HEK293 (cell line): ENCODE results near the gene TARDBP.

Source experiments
- KLF9 ChIP-seq: fragments of 450-650 bp; formaldehyde crosslinking; IDR thresholded peaks from 2 replicates; pipeline ENCODE4 v1.5.1; 2016; ENCODE audit warnings: missing biosample characterization, missing genetic modification characterization, low read depth
- ZNF302 ChIP-seq: fragments of 450-650 bp; formaldehyde crosslinking; IDR thresholded peaks from 2 replicates; pipeline ENCODE4 v1.5.1; 2016; ENCODE audit warnings: missing biosample characterization, missing genetic modification characterization, low read depth
- ZNF510 ChIP-seq: fragments of 450-650 bp; formaldehyde crosslinking; IDR thresholded peaks from 2 replicates; pipeline ENCODE4 v1.5.1; 2018; ENCODE audit warnings: mild to moderate bottlenecking, missing genetic modification characterization, missing biosample characterization; ENCODE audit not compliant: insufficient replicate concordance
- ZNF792 ChIP-seq: fragments of 450-650 bp; formaldehyde crosslinking; IDR thresholded peaks from 2 replicates; pipeline ENCODE4 v1.5.1; 2016; ENCODE audit warnings: missing biosample characterization, missing genetic modification characterization
- TF ChIP-seq, protein P1 (sequence below): fragments of 450-650 bp; formaldehyde crosslinking; IDR thresholded peaks from 2 replicates; pipeline ENCODE4 v1.5.1; 2016; ENCODE audit warnings: missing biosample characterization, missing genetic modification characterization
- TF ChIP-seq, protein P2 (sequence below): fragments of 450-650 bp; formaldehyde crosslinking; IDR thresholded peaks from 2 replicates; pipeline ENCODE4 v1.5.1; 2016; ENCODE audit warnings: missing biosample characterization, missing genetic modification characterization

DNA sequence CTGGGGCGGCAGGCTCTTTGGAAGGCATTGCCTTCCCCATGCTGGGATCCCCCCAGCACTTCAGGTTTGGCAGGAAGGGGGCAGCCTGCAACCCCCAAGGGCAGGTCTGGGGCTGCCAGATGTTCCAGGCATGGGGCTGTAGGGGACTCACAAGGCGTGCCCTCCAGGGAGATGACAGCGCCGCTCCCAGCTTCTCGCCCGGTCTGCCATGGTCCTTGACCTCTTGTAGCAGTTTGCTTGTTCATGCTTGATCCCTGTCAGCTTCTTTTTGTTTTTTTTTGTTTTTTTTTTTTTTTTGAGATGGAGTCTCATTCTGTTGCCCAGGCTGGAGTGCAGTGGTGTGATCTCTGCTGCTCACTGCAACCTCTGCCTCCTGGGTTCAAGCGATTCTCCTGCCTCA lies 21.6 kb upstream of the TARDBP start:
- TF ChIP-seq ZNF302 (tag by site-specific recombination) (no peak), ZNF792 (tag by site-specific recombination) (no peak), ZNF510 (tag by site-specific recombination) (no peak), KLF9 (tag by site-specific recombination) (no peak)
- TF ChIP-seq, protein P1, sequence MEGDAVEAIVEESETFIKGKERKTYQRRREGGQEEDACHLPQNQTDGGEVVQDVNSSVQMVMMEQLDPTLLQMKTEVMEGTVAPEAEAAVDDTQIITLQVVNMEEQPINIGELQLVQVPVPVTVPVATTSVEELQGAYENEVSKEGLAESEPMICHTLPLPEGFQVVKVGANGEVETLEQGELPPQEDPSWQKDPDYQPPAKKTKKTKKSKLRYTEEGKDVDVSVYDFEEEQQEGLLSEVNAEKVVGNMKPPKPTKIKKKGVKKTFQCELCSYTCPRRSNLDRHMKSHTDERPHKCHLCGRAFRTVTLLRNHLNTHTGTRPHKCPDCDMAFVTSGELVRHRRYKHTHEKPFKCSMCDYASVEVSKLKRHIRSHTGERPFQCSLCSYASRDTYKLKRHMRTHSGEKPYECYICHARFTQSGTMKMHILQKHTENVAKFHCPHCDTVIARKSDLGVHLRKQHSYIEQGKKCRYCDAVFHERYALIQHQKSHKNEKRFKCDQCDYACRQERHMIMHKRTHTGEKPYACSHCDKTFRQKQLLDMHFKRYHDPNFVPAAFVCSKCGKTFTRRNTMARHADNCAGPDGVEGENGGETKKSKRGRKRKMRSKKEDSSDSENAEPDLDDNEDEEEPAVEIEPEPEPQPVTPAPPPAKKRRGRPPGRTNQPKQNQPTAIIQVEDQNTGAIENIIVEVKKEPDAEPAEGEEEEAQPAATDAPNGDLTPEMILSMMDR: no peak
- TF ChIP-seq, protein P2, sequence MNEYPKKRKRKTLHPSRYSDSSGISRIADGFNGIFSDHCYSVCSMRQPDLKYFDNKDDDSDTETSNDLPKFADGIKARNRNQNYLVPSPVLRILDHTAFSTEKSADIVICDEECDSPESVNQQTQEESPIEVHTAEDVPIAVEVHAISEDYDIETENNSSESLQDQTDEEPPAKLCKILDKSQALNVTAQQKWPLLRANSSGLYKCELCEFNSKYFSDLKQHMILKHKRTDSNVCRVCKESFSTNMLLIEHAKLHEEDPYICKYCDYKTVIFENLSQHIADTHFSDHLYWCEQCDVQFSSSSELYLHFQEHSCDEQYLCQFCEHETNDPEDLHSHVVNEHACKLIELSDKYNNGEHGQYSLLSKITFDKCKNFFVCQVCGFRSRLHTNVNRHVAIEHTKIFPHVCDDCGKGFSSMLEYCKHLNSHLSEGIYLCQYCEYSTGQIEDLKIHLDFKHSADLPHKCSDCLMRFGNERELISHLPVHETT (tag by site-specific recombination): no peak
